Dendritic cell treated with granulocyte-macrophage colony-stimulating factor and Interleukin-4, amounts not matched to agents 40 ng/mL and 50 ng/mL, for 4 days (primary cell): ENCODE results near the gene FAM149A.

ENCODE experiments used
- H3K27ac Mint-ChIP-seq: one replicate; pipeline ENCODE4 v1.8.0; 2022; ENCODE audit warnings: mild to moderate bottlenecking, mixed read lengths
- H3K27me3 Mint-ChIP-seq: one replicate; pipeline ENCODE4 v1.8.0; 2022; ENCODE audit warnings: mild to moderate bottlenecking, mixed read lengths
- H3K36me3 Mint-ChIP-seq: one replicate; pipeline ENCODE4 v1.8.0; 2022; ENCODE audit warnings: low read depth, mixed read lengths
- H3K4me1 Mint-ChIP-seq: one replicate; pipeline ENCODE4 v1.8.0; 2022; ENCODE audit warnings: low read depth, mixed read lengths
- H3K4me3 Mint-ChIP-seq: one replicate; pipeline ENCODE4 v1.8.0; 2022; ENCODE audit warnings: mild to moderate bottlenecking, moderate library complexity, mixed read lengths
- H3K9me3 Mint-ChIP-seq: one replicate; pipeline ENCODE4 v1.8.0; 2022; ENCODE audit warnings: mixed read lengths
- intact Hi-C: fragments of 100-400 bp; cut with micrococcal nuclease; formaldehyde crosslinking; loops from one replicate; pipeline ENCODE4 v1.15.0; 2022

FAM149A gene

DNA sequence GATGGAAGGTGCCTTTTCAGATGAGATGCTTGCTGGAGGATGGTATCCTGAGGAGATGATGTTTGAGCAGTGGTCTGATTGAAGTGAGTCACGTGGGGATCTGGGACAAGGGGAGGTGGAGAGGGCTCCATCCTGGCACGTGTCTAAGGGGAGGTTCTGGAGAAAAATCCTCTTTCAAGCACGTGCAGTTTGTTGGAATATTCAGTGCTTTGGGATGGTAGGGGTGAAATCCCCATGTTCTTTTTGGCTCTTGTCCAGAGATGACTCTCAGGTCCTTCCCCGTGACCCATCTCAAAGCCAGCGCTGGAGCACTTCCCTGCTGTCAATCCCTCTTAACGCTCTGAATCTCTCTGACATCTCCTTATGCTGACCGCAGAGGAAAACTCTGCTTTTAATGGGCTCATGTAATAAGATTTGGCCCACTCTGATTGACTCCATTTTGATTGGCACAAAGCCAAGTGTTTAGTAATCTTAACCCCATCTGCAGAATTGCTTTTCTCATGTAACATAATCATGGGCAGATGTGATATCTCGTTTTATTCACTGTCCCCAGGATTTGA is 112.0 kb downstream of the FAM149A start:
- Mint-ChIP-seq H3K36me3 (no peaks in the 10 kb centered on the region), H3K9me3 (no peaks in the 10 kb centered on the region), H3K27me3 (no peaks in the 10 kb centered on the region), H3K4me1 (no peaks in the 10 kb centered on the region), H3K27ac (no peak overlapping the region), H3K4me3 (no peak overlapping the region)
- intact Hi-C loops, result no loop called here

DNA sequence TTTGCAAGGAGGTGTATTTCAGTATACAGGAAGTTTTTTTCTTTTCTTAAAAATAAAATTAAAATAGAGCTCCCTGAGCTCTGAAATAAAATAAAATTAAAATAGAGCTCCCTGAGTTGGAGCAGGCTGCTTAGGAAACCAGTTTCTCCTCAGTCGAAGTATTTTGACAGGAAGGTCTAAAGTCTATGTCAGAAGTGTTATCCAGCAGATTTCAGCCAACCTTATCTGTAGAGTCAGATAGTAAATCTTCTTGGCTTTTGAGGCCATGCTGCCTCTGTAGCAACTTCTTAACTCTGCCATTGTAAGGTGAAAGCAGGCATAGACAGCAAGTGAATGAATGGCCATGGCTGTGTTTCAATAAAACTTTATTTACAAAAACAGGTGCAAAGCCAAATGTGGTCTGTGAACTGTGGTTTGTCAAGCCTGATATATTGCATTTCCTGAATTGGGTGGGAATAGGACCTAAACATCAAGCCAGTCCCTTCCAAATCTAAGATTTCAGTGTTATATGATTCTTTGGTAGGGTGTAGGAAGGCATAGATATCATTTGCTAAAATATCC is 113.3 kb downstream of the FAM149A start:
- no peaks in the 10 kb centered on the region for H3K27me3 Mint-ChIP-seq
- H3K36me3 Mint-ChIP-seq, result no peaks in the 10 kb centered on the region
- no peaks in the 10 kb centered on the region for H3K9me3 Mint-ChIP-seq
- no peak overlapping the region for H3K4me3 Mint-ChIP-seq
- intact Hi-C loops, result no loop called here
- no peak overlapping the region for H3K27ac Mint-ChIP-seq
- no peaks in the 10 kb centered on the region for H3K4me1 Mint-ChIP-seq

DNA sequence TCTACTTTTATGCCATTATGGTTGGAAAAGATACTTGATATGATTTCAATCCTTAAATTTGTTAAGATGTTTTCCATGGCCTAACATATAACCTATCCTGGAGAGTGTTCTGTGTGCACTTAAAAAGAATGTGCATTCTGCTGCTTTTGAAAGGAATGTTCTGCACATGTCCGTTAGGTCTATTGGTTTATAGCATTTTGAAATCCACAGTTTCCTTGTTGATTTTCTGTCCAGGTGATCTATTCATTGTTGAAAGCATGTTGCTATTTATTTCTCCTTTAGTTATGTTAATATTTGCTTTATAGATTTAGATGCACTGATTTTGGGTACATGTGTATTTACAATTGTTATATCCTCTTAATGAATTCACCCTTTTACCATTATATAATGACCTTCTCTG is 117.1 kb downstream of the FAM149A start:
- Mint-ChIP-seq H3K27me3 (no peaks in the 10 kb centered on the region), H3K36me3 (no peaks in the 10 kb centered on the region), H3K4me3 (no peak overlapping the region), H3K9me3 (peaks cover 18% of the 10 kb centered on the region), H3K4me1 (no peaks in the 10 kb centered on the region), H3K27ac (no peak overlapping the region)
- intact Hi-C loops, result no loop called here
